C4-2B (cell line): ENCODE results near the gene PIP5KL1.

Source experiments
- ZFX ChIP-seq: fragments of 450-650 bp; IDR thresholded peaks from 2 replicates; pipeline ENCODE4 v1.6.1; 2017
- TF ChIP-seq, protein P1 (sequence below): fragments of 450-650 bp; conservative IDR thresholded peaks from 2 replicates; pipeline ENCODE4 v1.5.1; 2017; ENCODE audit warnings: mild to moderate bottlenecking

- TF ChIP-seq, protein P1, sequence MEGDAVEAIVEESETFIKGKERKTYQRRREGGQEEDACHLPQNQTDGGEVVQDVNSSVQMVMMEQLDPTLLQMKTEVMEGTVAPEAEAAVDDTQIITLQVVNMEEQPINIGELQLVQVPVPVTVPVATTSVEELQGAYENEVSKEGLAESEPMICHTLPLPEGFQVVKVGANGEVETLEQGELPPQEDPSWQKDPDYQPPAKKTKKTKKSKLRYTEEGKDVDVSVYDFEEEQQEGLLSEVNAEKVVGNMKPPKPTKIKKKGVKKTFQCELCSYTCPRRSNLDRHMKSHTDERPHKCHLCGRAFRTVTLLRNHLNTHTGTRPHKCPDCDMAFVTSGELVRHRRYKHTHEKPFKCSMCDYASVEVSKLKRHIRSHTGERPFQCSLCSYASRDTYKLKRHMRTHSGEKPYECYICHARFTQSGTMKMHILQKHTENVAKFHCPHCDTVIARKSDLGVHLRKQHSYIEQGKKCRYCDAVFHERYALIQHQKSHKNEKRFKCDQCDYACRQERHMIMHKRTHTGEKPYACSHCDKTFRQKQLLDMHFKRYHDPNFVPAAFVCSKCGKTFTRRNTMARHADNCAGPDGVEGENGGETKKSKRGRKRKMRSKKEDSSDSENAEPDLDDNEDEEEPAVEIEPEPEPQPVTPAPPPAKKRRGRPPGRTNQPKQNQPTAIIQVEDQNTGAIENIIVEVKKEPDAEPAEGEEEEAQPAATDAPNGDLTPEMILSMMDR, result no peak
- peak; percentile 24; the same call in 1 of the 2 replicates for TF ChIP-seq ZFX
Measured at GRCh38 chr9:127979333-127980059, 48.9 kb upstream of the PIP5KL1 start.
